ENCODE data around the gene CUBN. TPM values are rescaled to one million over a fixed set of nuclear protein-coding genes. Genes with fewer than 3 reads are reported as not detected.

Gene CUBN
- total and polyA plus RNA-seq, 10 of the 15 experiments (the other 5 are each of a cell fraction or from before 2014, with no cell fraction given): under 0.01 to 0.14 (median 0.02) TPM; not detected in 6

DNA sequence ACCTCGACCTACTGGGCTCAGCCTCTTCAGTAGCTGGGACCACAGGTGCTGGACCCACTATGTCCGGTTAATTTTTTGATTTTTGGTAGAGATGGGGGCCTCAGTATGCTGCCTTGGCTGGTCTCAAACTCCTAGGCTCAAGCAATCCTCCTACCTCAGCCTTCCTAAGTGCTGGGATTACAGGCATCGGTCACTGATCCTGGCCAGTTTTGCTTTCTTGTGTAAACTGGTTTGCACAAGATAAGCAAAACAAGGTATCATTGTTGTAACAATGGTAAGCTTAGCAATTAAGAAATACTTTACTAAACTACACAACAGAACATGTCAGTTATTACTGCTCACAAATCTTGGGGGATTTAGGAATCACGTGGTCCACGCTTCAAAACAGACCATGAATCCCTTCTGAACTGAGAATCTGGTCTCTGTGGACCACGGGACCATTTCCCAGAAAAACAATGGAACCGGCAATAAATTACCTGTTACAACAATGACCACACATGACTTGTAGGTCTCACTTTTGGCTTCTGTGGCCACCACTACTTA is 349.2 kb downstream of the CUBN start:
- H2AFZ ChIP-seq (ENCODE audit: control insufficient read depth, low read depth, low read length): no peak overlapping the region
- H4K20me1 ChIP-seq (ENCODE audit: control insufficient read depth, insufficient read depth): no peaks in the 10 kb centered on the region
- in situ Hi-C loops (cut with MboI) (loop anchor here (10.0 kb wide), 1 partner anchor 656 kb away; no protein-coding TSS in a partner anchor), intact Hi-C loops (cut with micrococcal nuclease; ENCODE audit: unreplicated experiment) (no loop called here)
- H3K27ac ChIP-seq (ENCODE audit: control insufficient read depth, insufficient read depth): no peak overlapping the region
- ATAC-seq: no peak
- no peak overlapping the region for H3K9ac ChIP-seq (ENCODE audit: control insufficient read depth, insufficient read depth, low read length)
- POLR2A ChIA-PET: no interaction called here
- H3K4me3 ChIP-seq: no peak overlapping the region
- WGBS (ENCODE audit: insufficient coverage, insufficient replicate concordance, low lambda C conversion rate, missing lambda C conversion rate): 86% methylated on average over 7 of the region's 7 CpGs
- CTCF ChIA-PET: interaction anchor here (0.7 to 5.2 kb wide), 5 partner anchors 9 to 94 kb away, joined by 3 to 37 read pairs (median 3); no protein-coding TSS in a partner anchor
- no peaks in the 10 kb centered on the region for H3K79me2 ChIP-seq (ENCODE audit: control insufficient read depth, insufficient read depth, low read length)
- TF ChIP-seq RB1 (IDR thresholded peaks at IDR 0.05; ENCODE audit: borderline replicate concordance) (no peak), NFXL1 (IDR thresholded peaks at IDR 0.05; ENCODE audit: borderline replicate concordance) (no peak), USF2 (IDR thresholded peaks at IDR 0.05; ENCODE audit: borderline replicate concordance, low read depth, low read length) (no peak), ZNF622 (IDR thresholded peaks at IDR 0.05) (no peak), SUZ12 (IDR thresholded peaks at IDR 0.05; ENCODE audit: unreplicated experiment) (no peak), BACH1 (IDR thresholded peaks at IDR 0.05; ENCODE audit: borderline replicate concordance) (no peak), NFIC (IDR thresholded peaks at IDR 0.05; ENCODE audit: low read depth, low read length) (no peak)
- TF ChIP-seq, protein P1, sequence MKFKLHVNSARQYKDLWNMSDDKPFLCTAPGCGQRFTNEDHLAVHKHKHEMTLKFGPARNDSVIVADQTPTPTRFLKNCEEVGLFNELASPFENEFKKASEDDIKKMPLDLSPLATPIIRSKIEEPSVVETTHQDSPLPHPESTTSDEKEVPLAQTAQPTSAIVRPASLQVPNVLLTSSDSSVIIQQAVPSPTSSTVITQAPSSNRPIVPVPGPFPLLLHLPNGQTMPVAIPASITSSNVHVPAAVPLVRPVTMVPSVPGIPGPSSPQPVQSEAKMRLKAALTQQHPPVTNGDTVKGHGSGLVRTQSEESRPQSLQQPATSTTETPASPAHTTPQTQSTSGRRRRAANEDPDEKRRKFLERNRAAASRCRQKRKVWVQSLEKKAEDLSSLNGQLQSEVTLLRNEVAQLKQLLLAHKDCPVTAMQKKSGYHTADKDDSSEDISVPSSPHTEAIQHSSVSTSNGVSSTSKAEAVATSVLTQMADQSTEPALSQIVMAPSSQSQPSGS (IDR thresholded peaks at IDR 0.05; ENCODE audit: low read length): no peak
- DNase-seq (ENCODE audit: low read depth, low spot score): no peak
- 0 out of 4 replicates have a peak, but pooled peaks cover 0 to 6% of the 10 kb centered on the region in 2 experiments for H3K36me3 ChIP-seq (ENCODE audit: control insufficient read depth in 2 of 2, insufficient read depth in 2 of 2, low read length in 1 of 2)
- no TSS peak for BruUV-seq (replicated peaks)
- no peaks in the 10 kb centered on the region; the same call in 2 of the 3 replicates for H3K9me3 ChIP-seq (replicated peaks; ENCODE audit: control insufficient read depth, insufficient read depth, low read length)
- RAD21 ChIA-PET (ENCODE audit: unreplicated experiment): interaction anchor here (0.9 kb wide), 1 partner anchor 10 kb away, joined by 4 read pairs; no protein-coding TSS in a partner anchor
- H3K4me1 ChIP-seq (ENCODE audit: control insufficient read depth, insufficient read depth, low read length): peaks cover 18% of the 10 kb centered on the region
- H3K4me2 ChIP-seq (ENCODE audit: control insufficient read depth, insufficient read depth): no peak overlapping the region
- FAIRE-seq: no peak
- SMC1A ChIA-PET (ENCODE audit: uncharacterized antibody, unreplicated experiment): interaction anchor here (0.6 to 2.4 kb wide), 5 partner anchors 8 to 686 kb away, joined by 3 to 9 read pairs (median 3); partner anchors contain the start of gene RSU1
- no peaks in the 10 kb centered on the region for H3K27me3 ChIP-seq (replicated peaks in 1 of 2; ENCODE audit: control insufficient read depth in 2 of 2, insufficient read depth in 2 of 2, low read length in 1 of 2)

All from GM12878 (cell line).